Measurements from ENCODE around the gene HES5.
"Not testable (repeated sequence)": the region's sequence is repeated elsewhere in the genome, so short reads cannot be mapped to it uniquely, and the experiment has no call there.

Gene HES5, protein sequence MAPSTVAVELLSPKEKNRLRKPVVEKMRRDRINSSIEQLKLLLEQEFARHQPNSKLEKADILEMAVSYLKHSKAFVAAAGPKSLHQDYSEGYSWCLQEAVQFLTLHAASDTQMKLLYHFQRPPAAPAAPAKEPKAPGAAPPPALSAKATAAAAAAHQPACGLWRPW

DNA sequence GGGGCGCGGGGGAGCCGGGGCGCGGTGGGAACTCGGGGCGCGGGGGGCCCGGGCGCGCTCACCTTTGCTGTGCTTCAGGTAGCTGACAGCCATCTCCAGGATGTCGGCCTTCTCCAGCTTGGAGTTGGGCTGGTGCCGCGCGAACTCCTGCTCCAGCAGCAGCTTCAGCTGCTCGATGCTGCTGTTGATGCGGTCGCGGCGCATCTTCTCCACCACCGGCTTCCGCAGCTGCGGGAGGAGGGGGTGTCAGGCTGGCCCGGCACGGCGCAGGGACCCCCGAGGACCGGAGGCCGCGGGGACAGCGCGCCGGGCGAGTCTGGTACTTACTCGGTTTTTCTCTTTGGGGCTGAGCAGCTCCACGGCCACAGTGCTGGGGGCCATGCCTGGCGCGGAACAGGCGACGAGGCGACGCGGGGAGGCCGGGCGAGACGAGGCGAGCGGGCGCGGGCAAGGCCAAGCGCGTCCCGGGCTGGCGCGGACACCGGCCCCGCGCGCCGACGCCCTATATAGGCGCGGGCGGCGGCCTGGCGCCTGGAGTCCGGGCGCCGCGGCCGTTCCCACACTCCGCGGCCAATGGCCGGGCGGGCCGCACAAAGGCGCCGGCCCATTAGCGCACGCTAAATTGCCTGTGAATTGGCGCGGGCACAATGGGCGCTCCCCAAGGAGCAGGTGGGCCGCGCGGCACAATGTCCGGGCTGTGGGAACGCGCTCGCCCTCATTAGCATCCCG, at the start of gene HES5:
Gene HES5, minus strand, starts transcription at position 480 of the 729 bp plus-strand sequence. Its CDS starts 99 bp downstream, at position 381.
- DNase-seq: no peak

DNA sequence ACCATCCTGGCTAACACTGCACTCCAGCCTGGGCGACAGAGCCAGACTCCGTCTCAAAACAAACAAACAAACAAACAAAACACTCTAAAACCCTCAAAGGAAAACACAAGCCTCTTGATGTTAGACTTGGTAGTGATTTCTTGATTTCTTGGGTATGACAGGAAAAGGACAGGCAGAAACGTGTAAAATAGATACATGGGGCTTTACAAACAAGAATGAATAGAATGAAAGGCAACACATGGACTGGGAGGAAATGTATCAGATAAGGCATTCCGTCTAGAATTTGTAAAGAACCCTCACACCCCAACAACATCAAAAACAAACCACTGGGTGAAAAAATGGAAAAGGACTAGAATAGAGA, 48.7 kb upstream of the HES5 start:
- no peak for DNase-seq

DNA sequence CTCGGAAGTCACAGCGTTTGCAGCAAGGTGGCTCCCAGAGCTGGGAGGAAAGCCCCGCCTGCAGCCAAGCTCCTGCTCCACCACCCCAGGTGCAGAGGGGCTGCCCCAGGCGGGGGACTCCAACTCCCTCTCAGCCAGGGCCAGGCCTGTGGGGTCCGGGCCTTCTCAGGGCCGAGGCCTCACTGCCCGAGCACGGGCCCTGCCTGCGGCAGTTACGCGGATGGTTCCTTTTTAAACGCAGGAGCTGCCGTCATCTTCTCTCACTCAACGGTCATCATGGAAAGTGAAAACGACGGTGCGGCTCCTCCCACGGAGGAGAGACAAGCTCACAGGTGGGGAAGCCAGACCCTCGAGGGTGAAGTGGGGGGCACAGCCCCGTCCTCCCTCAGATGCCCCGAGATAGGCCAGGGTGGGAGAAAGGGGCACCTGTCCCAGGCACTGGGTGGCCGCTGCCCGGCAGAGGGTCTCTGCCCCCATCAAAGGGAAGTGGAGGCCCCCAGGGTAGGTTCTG, 47.6 kb upstream of the HES5 start:
- DNase-seq: not testable (repeated sequence)

DNA sequence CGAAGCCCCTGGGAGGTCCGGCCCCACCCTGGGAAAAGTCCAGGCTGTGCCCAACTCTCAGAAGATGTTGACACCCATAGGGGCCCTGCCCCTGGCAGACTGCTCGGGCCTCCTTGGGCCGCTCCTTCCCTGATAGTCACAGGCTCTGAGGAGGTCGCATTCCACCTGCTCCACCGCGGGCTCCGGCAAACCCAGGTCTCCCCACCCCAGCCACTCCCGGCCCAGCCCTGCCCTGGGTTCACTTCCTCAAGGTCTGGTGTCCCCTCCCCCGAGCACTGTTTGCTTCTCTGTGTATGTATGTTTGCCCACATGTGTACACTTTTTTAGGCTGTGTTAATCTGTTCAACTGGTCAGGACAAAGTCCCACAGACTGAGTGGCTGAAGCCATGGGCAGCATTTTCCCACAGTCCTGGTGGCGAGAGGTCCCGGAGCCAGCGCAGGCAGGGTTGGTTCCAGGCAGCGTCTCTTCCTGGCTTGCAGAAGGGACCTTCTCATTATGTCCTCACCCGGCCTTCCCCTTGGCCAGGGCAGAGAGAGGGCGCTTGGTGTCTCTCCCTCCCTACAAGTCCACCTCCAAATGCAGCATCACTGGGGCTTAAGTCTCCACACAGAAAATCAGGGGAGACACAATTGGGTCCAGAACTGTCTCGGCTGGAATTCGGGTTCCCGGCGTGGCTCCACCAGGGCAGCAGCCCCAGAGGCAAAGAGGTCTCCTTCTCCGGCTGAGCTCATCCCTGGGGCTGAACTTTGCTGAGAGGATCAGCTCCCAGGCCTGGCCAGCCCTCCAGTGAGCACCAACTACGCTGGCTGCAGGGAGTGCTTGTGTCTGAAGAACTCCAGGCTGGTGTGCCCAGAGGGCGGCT, 46.0 kb upstream of the HES5 start:
- DNase-seq: no peak

DNA sequence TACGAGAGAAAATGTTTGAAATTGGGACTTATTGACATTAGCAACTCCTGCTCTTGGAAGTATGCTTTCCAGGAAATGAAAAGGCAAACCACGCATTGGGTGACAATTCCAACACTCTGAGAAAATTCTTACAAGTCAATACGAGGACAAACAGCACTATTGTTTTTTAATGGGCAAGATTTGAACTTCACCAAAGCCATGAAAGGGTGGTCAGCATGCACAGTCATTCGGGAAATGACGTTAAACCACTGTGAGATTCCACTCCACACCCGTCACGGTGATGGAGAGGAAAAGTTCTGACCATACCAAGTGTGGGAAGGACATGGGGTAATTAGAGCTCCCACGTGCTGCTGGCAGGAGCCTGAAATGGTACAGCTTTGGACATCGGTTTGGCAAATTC, 44.3 kb upstream of the HES5 start:
- DNase-seq: no peak

DNA sequence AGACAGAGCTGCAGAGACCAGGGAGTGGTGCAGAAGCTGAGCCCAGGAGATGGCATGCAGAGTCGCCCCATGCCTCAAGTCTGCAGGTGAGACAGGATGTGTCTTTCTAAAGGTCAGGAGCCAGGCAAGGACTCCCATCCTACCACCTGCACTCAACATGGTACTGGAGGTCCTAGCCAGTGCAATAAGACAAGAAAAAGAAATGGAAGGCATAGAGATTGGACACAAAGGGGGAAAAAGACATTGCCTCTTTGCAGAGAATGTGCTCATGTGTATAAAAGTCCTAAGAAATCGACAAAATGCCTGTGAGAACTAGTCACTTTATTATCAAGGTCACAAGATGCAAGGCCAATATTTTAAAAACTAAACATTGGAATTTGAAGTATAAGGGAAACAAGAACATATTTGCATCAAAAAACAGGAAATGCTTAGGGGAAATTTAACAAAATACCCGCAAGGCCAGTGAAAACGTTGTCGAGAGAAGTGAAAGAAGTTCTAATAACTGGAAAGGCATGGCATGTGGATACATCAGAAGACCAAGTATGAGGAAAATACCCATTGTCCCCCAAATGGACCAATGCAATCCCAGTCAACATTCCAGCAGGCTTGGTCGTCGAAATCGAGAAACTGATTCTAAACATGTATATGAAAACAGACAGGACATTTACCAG, 43.3 kb upstream of the HES5 start:
- DNase-seq: no peak

DNA sequence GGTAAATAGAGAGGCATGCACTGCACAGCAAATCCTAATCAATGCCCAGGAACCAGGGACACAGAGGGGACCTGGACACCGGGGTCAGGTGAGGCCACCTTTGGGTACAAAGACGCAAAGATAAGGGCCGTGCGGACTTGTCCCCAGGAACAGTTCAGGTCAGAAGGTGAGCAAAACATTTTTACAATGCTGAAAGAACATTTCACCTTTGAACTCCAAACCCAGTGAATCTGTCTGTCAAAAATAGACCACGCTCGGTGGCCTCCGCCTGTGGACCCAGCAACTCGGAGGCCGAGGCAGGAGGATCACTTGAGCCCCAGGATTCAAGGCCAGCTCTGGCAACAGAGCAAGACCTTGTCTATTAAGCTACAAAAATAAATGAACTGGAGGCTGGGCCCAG, 41.3 kb upstream of the HES5 start:
- DNase-seq: no peak

DNA sequence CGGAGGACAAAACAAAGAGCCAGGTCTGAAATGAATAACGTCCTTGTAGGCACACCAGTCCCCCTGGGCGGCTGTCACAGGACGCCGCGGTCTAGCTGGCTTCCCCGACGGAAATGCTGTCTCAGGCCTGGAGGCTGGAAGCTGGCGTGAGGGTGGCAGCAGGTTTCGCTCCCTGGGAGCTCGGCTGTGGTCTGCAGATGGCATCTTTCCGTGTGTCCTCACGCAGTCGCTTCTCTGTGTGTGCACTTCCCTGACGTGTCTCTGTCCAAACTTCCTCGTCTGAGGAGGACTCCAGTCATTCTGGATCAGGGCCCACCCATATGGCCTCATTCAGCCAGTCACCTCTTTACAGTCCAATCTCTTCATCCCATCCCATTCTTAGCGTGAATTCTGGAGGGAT, 40.3 kb upstream of the HES5 start:
- no peak for DNase-seq

DNA sequence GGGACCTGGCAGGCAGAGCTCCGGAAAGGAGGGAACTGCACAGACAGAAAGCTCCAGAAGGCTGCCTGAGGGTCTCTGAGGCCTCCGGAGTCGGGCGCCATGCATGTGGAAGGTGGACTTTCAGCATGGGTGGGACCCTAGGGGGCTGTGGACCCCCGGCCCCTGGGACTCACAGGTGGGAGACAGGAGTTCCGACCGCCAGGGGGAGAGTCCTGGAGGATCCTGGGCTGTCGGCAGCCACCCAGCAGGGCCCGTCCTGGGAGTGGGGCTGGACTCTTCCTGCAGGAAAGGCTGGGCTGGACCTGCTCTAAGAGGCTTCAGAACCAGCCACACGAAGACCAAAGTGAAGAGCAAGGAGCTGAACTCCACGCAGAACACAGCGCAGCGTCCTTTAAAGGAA, 39.6 kb upstream of the HES5 start:
- DNase-seq: not testable (repeated sequence)

DNA sequence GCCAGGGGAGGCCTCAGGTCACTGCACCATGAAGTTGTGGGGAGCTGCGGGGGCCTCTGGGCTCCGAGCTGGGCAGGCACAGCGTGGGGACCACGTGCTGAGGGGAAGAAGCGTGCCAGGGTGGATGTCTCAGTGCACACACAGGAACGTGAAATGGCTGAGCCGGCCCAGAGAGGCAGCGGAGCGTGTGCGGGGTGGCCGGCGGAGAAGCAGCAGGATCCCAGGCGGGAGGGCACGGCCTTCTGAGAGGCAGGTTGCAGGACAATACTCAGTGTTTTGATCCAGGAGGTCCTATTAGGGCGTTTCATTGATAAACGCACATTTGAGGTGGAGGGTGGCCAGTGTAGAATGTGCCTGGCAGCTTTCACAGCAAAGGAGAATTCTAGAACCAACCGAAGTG, 39.0 kb upstream of the HES5 start:
- DNase-seq: no peak

DNA sequence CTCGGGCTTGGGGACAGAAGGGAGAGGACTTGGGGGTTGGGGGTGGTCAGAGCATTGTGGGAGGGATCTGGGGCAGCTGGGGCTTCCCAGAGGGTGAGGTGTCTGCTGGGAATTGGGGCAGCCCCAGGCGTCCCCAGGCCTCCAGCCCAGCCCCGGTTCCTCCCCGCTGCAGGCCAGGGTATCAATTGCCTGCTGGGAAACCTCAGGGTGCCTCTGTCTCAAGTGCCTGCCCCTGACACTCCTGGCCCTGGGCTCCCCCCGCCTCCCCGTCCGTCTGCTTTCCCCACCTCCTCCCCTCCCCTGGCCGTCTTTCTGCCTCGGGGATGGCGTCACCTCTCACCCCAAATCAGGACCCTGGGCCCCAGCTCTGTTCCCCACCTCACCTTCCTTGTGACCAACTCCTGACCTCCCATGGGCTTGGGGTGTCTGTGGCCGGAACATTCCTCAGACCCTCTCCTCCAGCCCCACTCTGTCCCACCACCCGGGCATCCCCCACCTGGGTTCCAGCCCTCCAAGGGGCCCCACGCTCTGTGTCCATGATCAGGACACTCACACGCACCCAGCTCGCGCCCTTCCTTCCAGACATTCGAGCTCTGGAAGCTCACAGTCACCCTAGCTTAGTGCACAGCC, 38.2 kb upstream of the HES5 start:
- DNase-seq: not testable (repeated sequence)

DNA sequence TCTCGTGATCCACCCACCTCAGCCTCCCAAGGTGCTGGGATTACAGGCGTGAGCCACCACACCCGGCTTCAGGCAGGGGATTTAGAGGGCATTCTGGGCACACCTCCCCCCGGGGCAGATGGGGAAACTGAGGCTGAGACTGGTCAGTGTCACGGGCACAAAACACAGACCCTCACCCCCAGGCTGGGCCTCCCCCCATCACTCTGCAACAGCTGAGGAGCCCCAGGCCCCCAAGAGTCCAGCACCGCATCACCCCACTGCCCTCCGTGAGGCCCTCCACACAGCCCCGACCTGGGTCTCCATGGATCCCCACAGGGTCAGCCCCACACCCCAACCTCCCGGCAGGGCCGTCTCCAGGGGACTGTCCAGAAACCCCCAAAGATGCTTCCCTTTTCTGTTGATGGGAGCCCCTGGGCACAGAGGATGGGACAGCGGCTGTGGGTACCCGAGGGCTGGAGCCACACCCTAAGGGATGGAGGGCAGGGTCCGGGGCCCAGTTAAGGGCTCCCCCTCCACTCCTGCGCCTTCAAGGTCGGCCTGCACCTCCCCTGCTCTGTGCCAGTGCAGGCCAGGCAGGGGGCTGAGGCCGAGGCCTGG, 37.1 kb upstream of the HES5 start:
- DNase-seq: no peak

DNA sequence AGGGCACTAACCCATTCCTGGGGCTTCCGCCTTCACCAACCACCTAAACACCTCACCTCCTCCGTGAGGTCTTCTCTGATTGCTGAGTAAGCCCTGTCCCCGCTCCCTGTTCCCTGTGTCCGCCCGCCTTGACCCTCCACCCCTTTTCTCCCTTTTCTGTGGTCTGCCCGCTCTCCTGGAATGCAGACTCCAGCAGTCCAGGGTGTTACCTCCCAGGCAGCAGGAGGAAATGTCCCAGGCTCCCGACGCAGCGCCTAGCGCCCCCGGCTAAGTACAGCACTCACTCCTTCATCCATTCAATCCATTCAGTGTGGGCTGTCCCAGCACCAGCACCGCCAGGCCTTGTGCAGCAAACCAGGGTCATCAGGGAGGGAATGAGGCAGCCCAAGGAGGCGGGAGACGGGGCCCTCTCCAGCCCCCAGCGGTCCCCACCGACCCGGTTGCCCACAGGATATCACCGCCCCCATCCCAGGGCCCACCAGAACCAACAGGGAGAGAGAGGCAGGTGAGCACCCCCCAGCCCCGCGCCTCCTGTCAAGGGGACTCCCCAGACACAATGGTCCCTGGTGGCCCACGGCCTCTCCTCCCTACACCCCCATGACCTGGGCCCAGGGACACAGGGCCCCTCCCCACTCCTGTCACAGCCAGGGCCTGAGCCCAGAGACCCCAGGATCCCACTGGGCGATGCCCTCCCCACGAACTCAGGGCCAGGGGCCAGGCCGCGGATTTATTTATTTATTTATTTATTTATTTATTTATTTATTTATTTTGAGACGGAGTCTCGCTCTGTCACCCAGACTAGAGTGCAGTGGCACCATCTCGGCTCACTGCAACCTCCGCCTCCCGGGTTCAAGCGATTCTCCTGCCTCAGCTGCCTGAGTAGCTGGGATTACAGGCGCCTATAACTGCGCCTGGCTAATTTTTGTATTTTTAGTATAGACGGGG, 36.3 kb upstream of the HES5 start:
- DNase-seq: no peak

DNA sequence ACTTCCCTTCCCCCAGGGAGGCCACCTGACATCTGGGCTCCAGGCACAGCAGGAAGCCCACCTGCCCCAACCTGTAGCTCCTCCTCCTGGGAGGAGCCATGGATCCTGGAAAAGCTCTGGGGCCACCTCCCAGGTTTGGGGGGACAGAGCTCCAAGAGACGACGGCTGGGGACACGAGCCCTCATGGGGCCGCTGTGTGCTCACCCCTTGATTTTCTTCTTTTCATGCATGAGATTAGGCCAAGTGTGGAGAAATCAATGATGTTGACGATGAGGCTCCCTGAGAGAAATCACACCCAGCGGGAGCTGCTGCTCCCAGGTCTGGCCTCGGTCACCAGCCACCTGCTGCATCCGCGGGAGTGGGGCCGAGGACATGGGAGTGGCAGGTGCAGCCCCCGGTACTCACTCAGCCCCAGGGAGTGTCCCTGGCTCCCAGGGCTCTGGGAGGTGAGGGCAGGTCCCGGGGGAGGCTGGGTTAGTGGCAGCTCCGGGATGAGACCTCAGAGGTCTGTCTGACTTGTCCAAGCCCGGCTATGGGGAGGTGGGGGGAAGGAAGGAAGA, 34.8 kb upstream of the HES5 start:
- DNase-seq: no peak

DNA sequence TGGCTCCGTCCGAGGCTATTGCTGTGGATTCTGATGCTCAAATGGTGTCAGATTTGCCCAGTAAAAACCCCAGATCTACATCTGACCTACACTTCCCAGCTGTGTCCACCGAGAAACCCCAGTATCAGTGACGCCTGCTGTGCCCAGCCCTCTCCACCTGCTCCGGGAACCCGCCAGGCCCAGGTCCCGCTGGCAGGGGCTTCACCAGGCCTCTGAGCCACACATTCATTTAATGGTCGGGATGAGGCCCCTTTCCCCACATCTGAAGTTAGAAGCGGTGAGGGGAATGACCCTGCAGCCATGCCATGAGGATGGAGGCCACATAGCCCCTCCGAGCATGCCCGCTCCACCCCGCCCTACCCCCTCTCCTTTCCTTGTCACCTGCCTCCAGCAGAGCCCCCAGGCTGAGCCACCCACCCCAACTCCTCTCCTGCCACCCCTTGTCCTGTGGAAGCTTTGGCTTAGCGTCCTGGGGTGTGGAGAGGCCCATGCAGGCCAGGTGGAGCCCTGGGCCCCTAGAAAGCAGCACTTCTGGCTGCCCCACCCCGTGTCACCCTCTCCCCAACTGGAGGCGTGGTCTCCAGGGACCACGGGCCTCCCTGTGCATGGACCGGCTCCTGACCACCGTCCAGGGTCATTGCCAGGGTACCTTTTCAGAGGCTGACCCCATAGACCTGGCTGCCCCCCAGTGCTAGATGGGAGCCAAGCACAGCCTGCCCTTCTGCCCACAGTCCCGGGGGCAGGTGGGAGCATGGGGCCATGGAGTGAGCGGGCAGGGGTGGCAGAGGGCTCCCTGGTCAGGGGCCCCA, 34.1 kb upstream of the HES5 start:
- DNase-seq: no peak

DNA sequence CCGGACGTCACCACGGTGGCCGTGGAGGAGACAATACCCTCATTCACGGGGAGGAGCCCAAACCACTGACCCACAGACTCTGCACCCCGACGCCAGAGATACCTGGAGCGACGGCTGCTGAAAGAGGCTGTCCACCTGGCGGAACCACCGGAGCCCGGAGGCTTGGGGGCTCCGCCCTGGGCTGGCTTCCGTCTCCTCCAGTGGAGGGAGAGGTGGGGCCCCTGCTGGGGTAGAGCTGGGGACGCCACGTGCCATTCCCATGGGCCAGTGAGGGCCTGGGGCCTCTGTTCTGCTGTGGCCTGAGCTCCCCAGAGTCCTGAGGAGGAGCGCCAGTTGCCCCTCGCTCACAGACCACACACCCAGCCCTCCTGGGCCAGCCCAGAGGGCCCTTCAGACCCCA, 33.1 kb upstream of the HES5 start:
- no peak for DNase-seq

DNA sequence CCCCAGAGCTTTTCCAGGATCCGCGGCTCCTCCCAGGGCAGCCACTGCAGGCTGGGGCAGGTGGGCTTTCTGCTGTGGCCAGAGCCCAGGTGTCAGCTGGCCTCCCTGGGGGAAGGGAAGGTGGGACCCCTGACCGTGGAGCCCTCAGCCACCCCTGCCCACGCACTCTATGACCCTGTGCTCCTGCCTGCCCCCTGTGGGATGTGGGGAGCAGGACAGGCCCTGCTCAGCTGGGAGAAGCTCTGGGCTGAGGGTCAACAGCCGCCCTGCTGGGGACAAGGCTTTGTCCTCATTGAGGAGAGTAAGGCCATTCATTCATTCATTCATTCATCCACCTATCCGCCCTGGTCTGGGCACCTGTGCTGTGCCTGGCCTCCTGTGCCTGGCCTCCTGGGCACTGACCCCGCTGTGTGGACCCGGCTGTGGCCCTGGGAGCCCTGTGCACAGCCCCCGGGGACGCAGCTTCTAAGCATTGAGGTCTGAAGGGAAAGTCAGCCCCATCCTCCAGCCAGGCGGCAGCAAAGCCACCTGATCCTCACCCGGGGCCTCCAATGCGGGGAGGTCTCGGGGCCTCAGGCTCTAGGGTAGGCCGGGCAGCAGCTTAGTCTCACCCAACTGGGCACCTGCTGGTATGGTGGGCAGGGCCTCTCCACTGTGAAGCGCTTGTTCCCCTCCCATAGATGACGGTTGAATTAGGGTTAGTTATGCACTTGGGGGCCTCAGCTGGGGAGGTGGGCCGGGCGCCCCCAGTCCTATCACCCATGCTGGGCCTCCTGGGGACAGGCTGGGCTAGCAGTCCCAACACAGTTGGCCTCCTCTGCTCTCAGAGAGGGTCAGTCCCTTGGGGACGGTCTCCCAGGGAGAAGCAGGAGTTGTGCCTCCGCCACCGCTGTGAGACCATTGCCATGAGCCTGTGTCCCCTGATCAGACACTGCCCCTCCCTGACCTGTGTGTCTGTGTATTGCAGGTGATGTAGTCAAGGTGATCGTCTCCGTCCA, 32.1 kb upstream of the HES5 start:
- DNase-seq: no peak

DNA sequence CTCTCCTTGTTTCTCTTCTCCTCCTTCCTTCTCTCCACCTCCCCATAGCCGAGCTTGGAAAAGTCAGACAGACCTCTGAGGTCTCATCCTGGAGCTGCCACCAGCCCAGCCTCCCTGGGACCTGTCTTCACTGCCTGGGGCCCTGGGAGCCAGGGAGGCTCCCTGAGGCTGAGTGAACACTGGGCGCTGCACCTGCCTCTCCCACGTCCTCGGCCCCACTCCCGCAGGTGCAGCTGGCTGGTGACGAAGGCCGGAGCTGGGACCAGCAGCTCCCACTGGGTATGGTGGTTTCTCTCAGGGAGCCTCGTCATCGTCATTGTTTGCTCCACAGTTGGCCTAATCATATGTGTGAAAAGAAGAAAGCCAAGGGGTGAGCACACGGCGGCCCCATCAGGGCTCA, 31.4 kb upstream of the HES5 start:
- no peak for DNase-seq
